Spleen (tissue), 7 donors: Measurements from ENCODE around the gene VAMP3.

Source experiments
- POLR2A ChIP-seq, 3 donors: fragments of 450-650 bp; IDR thresholded peaks; one replicate each; pipeline ENCODE4 v1.5.1; 2017; ENCODE audit warnings: antibody characterized with exemption in 3 of 3, mild to moderate bottlenecking in 1 of 3
- TF ChIP-seq, protein P1 (sequence below), 11 experiments: fragments of 200-600 bp in 7 of 11; fragments of 450-650 bp in 4 of 11; sonication (generic) in 4 of 11; IDR thresholded peaks in 8 of 11; conservative IDR thresholded peaks in 3 of 11; 1 replicate in 7 of 11; 2 replicates in 4 of 11; pipeline versions ENCODE4 v1.4.0 to v1.8.0; 2016 to 2021; ENCODE audit warnings: antibody characterized with exemption in 11 of 11, inconsistent platforms in 4 of 11, mild to moderate bottlenecking in 1 of 11
- donor health status: DM: no; HTN: no; CAD: no; lungs with moderate emphysema.
- donor health status: DM: no; HTN: no; CAD: no.
- donor health status: DM: no; HTN: no; CAD: no.

DNA sequence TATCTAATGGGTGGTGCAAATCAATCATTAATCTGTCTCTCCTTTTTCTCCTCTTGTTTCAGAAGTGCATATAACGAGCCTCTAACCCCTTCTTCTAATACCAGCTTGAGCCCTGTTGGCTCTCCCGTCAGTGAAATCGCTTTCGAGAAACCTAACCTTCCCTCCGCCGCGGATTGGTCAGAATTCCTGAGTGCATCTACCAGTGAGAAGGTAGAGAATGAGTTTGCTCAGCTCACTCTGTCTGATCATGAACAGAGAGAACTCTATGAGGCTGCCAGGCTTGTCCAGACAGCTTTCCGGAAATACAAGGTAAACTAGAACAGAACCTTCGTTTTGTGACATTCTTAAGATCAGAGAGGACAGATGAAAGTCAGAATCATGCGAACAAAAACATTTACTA lies 25.3 kb upstream of the VAMP3 start:
- TF ChIP-seq, protein P1, sequence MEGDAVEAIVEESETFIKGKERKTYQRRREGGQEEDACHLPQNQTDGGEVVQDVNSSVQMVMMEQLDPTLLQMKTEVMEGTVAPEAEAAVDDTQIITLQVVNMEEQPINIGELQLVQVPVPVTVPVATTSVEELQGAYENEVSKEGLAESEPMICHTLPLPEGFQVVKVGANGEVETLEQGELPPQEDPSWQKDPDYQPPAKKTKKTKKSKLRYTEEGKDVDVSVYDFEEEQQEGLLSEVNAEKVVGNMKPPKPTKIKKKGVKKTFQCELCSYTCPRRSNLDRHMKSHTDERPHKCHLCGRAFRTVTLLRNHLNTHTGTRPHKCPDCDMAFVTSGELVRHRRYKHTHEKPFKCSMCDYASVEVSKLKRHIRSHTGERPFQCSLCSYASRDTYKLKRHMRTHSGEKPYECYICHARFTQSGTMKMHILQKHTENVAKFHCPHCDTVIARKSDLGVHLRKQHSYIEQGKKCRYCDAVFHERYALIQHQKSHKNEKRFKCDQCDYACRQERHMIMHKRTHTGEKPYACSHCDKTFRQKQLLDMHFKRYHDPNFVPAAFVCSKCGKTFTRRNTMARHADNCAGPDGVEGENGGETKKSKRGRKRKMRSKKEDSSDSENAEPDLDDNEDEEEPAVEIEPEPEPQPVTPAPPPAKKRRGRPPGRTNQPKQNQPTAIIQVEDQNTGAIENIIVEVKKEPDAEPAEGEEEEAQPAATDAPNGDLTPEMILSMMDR (IDR thresholded peaks at IDR 0.05 in 8 of 11, conservative IDR thresholded peaks at IDR 0.05 in 3 of 11), result no peak
- TF ChIP-seq POLR2A (IDR thresholded peaks at IDR 0.05), result no peak
